HCT116 (cell line): ENCODE measurements around the gene ZFYVE16.

Experiments used
- CEBPB ChIP-seq: IDR thresholded peaks from 2 replicates; pipeline ENCODE4 v1.6.1; 2012; ENCODE audit warnings: low read depth
- EGR1 ChIP-seq: IDR thresholded peaks from 2 replicates; pipeline ENCODE4 v1.6.1; 2012; ENCODE audit warnings: low read depth
- EZH2 ChIP-seq: fragments of 200-600 bp; sonication (generic); IDR thresholded peaks from 2 replicates; pipeline ENCODE4 v1.6.1; 2017; ENCODE audit warnings: antibody characterized with exemption, mixed run types
- POLR2A ChIP-seq: IDR thresholded peaks from 2 replicates; pipeline ENCODE4 v1.7.0; 2011; ENCODE audit warnings: borderline replicate concordance; ENCODE audit not compliant: insufficient read depth, insufficient read length; ENCODE audit errors: extremely low read depth
- POLR2AphosphoS5 ChIP-seq: IDR thresholded peaks from 2 replicates; pipeline ENCODE4 v1.6.1; 2011; ENCODE audit warnings: mild to moderate bottlenecking, low read depth, low read length, moderate library complexity
- SP1 ChIP-seq: IDR thresholded peaks from 2 replicates; pipeline ENCODE4 v1.6.1; 2012; ENCODE audit warnings: low read depth
- TCF7L2 ChIP-seq: IDR thresholded peaks from 2 replicates; pipeline ENCODE4 v1.7.0; 2011; ENCODE audit warnings: borderline replicate concordance, inconsistent platforms; ENCODE audit not compliant: insufficient read depth, insufficient read length; ENCODE audit errors: extremely low read depth
- YY1 ChIP-seq: IDR thresholded peaks from 2 replicates; pipeline ENCODE4 v1.6.1; 2011; ENCODE audit warnings: low read length, low read depth, moderate library complexity, mild to moderate bottlenecking; ENCODE audit not compliant: insufficient replicate concordance; ENCODE audit errors: extremely low read depth
- ZNF274 ChIP-seq: fragments of 200-500 bp; sonication (Bioruptor generic); IDR thresholded peaks from 2 replicates; pipeline ENCODE4 v1.6.1; 2014; ENCODE audit warnings: mild to moderate bottlenecking, low read depth, low read length, inconsistent platforms
- TF ChIP-seq, protein P1 (sequence below): IDR thresholded peaks from 2 replicates; pipeline ENCODE4 v1.6.1; 2012; ENCODE audit warnings: low read depth
- TF ChIP-seq, protein P2 (sequence below), 3 experiments: fragments of 200-600 bp in 1 of 3; sonication (generic) in 1 of 3; IDR thresholded peaks in 2 of 3; conservative IDR thresholded peaks in 1 of 3; 2 replicates each; pipeline ENCODE4 v1.5.1; 2012 to 2017; ENCODE audit warnings: low read depth in 2 of 3, low read length in 2 of 3, antibody characterized with exemption in 1 of 3, borderline replicate concordance in 1 of 3, control low read depth in 1 of 3, mild to moderate bottlenecking in 1 of 3, mixed read lengths in 1 of 3, mixed run types in 1 of 3, moderate library complexity in 1 of 3; ENCODE audit not compliant: insufficient read depth in 1 of 3
- TF ChIP-seq, protein P3 (sequence below): IDR thresholded peaks from 2 replicates; pipeline ENCODE4 v1.6.1; 2011; ENCODE audit warnings: mild to moderate bottlenecking, low read length, moderate library complexity; ENCODE audit not compliant: insufficient replicate concordance; ENCODE audit errors: extremely low read depth
- TF ChIP-seq, protein P4 (sequence below): IDR thresholded peaks from 2 replicates; pipeline ENCODE4 v1.6.1; 2012

DNA sequence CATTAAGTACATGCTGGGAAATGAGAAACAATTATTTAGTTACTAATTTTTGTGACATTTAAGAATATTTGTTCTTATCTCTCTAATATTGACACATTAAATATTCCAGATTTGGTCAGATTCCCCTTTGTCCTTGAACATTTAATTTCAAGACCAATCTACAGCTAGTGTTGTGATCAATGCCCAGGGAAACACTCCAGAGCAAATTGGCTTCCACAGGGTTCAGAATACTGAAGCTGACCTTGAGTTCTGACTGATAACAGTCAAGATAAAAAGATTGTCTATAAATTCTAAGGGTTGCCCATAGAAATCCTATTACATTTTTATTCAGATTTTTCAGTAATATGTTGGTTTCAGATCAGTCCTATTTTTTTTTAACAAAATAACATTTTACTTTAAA lies 31.3 kb downstream of the ZFYVE16 start:
- TF ChIP-seq, protein P1, sequence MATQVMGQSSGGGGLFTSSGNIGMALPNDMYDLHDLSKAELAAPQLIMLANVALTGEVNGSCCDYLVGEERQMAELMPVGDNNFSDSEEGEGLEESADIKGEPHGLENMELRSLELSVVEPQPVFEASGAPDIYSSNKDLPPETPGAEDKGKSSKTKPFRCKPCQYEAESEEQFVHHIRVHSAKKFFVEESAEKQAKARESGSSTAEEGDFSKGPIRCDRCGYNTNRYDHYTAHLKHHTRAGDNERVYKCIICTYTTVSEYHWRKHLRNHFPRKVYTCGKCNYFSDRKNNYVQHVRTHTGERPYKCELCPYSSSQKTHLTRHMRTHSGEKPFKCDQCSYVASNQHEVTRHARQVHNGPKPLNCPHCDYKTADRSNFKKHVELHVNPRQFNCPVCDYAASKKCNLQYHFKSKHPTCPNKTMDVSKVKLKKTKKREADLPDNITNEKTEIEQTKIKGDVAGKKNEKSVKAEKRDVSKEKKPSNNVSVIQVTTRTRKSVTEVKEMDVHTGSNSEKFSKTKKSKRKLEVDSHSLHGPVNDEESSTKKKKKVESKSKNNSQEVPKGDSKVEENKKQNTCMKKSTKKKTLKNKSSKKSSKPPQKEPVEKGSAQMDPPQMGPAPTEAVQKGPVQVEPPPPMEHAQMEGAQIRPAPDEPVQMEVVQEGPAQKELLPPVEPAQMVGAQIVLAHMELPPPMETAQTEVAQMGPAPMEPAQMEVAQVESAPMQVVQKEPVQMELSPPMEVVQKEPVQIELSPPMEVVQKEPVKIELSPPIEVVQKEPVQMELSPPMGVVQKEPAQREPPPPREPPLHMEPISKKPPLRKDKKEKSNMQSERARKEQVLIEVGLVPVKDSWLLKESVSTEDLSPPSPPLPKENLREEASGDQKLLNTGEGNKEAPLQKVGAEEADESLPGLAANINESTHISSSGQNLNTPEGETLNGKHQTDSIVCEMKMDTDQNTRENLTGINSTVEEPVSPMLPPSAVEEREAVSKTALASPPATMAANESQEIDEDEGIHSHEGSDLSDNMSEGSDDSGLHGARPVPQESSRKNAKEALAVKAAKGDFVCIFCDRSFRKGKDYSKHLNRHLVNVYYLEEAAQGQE = no peak
- TF ChIP-seq YY1 (no peak), CEBPB (no peak), EZH2 (no peak), POLR2A (no peak), POLR2AphosphoS5 (no peak), TCF7L2 (no peak), EGR1 (no peak), ZNF274 (no peak), SP1 (no peak)
- TF ChIP-seq, protein P2, sequence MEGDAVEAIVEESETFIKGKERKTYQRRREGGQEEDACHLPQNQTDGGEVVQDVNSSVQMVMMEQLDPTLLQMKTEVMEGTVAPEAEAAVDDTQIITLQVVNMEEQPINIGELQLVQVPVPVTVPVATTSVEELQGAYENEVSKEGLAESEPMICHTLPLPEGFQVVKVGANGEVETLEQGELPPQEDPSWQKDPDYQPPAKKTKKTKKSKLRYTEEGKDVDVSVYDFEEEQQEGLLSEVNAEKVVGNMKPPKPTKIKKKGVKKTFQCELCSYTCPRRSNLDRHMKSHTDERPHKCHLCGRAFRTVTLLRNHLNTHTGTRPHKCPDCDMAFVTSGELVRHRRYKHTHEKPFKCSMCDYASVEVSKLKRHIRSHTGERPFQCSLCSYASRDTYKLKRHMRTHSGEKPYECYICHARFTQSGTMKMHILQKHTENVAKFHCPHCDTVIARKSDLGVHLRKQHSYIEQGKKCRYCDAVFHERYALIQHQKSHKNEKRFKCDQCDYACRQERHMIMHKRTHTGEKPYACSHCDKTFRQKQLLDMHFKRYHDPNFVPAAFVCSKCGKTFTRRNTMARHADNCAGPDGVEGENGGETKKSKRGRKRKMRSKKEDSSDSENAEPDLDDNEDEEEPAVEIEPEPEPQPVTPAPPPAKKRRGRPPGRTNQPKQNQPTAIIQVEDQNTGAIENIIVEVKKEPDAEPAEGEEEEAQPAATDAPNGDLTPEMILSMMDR (IDR thresholded peaks at IDR 0.05 in 2 of 3, conservative IDR thresholded peaks at IDR 0.05 in 1 of 3; ENCODE audit: borderline replicate concordance in 1 of 3, insufficient read depth in 1 of 3, low read depth in 2 of 3, low read length in 2 of 3) = no peak
- TF ChIP-seq, protein P3, sequence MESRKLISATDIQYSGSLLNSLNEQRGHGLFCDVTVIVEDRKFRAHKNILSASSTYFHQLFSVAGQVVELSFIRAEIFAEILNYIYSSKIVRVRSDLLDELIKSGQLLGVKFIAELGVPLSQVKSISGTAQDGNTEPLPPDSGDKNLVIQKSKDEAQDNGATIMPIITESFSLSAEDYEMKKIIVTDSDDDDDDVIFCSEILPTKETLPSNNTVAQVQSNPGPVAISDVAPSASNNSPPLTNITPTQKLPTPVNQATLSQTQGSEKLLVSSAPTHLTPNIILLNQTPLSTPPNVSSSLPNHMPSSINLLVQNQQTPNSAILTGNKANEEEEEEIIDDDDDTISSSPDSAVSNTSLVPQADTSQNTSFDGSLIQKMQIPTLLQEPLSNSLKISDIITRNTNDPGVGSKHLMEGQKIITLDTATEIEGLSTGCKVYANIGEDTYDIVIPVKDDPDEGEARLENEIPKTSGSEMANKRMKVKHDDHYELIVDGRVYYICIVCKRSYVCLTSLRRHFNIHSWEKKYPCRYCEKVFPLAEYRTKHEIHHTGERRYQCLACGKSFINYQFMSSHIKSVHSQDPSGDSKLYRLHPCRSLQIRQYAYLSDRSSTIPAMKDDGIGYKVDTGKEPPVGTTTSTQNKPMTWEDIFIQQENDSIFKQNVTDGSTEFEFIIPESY = no peak
- TF ChIP-seq, protein P4, sequence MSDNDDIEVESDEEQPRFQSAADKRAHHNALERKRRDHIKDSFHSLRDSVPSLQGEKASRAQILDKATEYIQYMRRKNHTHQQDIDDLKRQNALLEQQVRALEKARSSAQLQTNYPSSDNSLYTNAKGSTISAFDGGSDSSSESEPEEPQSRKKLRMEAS = no peak
